HepG2 (cell line): ENCODE results near the gene NFKB1. TPM values are rescaled to one million over a fixed set of nuclear protein-coding genes. Genes with fewer than 3 reads are reported as not detected.
"Not testable (repeated sequence)": the region's sequence is repeated elsewhere in the genome, so short reads cannot be mapped to it uniquely, and the experiment has no call there.

Source experiments
- ATAC-seq: fragments of 200-7000 bp; cut with Tn5 transposase; 3 replicates; pipeline ENCODE4 v1.9.1; 2020; ENCODE audit warnings: mild to moderate bottlenecking, moderate library complexity
- BruUV-seq: library from RNA; stranded (reverse); fragments of 400-500 nt; replicated peaks from 2 replicates; lab custom pipeline; 2021; lab: Mats Ljungman, UMichigan
- CTCF ChIA-PET: fragments of 300-600 bp; formaldehyde crosslinking; extraction: SDS; loops from one replicate; lab custom pipeline; 2021; ENCODE audit warnings: low total read pairs, inconsistent platforms, low intra/inter-chr PET ratio; lab: Yijun Ruan, JAX
- POLR2A ChIA-PET: fragments of 350-600 bp; sonication (Branson Sonifier 250); formaldehyde crosslinking; loops from one replicate; lab custom pipeline; 2020; ENCODE audit warnings: antibody characterized with exemption, inconsistent platforms; lab: Yijun Ruan, JAX
- DNase-seq: peaks from one replicate; pipeline ENCODE4 v3.0.0-alpha.2; 2015; ENCODE audit warnings: low spot score
- FAIRE-seq: peaks from 3 replicates; lab custom pipeline; 2011; peaks lifted over from hg19 to GRCh38; lab: Jason Lieb, UNC
- H2AFZ ChIP-seq: one replicate; pipeline ENCODE4 v1.6.1; 2011; ENCODE audit warnings: low read length, inconsistent platforms
- H3K27ac ChIP-seq: fragments of 300-600 bp; 3 replicates; pipeline ENCODE4 v1.8.0; 2011; ENCODE audit warnings: mixed run types, mild to moderate bottlenecking, mixed read lengths, low read length, inconsistent platforms; ENCODE audit not compliant: insufficient read depth; ENCODE audit errors: extremely low read length
- H3K27me3 ChIP-seq, 2 experiments: fragments of 200-600 bp in 1 of 2; 2 replicates in 1 of 2; 3 replicates in 1 of 2; pipeline versions ENCODE4 v1.6.0 to v1.8.0; 2011; ENCODE audit warnings: low read length in 2 of 2, mild to moderate bottlenecking in 2 of 2, moderate library complexity in 2 of 2, inconsistent platforms in 1 of 2; ENCODE audit not compliant: insufficient read depth in 2 of 2, control insufficient read depth in 1 of 2
- H3K36me3 ChIP-seq, 2 experiments: fragments of 200-600 bp in 1 of 2; replicated peaks in 1 of 2; 2 replicates in 1 of 2; 3 replicates in 1 of 2; pipeline versions ENCODE4 v1.5.1 to v1.8.0; 2011; ENCODE audit warnings: low read length in 2 of 2, inconsistent platforms in 1 of 2; ENCODE audit not compliant: insufficient read depth in 2 of 2, control insufficient read depth in 1 of 2
- H3K4me1 ChIP-seq: 2 replicates; pipeline ENCODE4 v1.5.1; 2012; ENCODE audit warnings: low read length, inconsistent platforms; ENCODE audit not compliant: insufficient read depth
- H3K4me2 ChIP-seq: 2 replicates; pipeline ENCODE4 v1.6.0; 2011; ENCODE audit warnings: low read depth, low read length, inconsistent platforms
- H3K4me3 ChIP-seq, 3 experiments: fragments of 200-600 bp in 1 of 3; sonication (generic), shearing (Covaris generic) in 1 of 3; replicated peaks in 1 of 3; 2 replicates each; pipeline ENCODE4 v1.5.1; 2011 to 2016; ENCODE audit warnings: low read length in 3 of 3, inconsistent platforms in 2 of 3, low read depth in 2 of 3, mild to moderate bottlenecking in 2 of 3, control low read depth in 1 of 3, mixed read lengths in 1 of 3; ENCODE audit not compliant: insufficient read depth in 1 of 3
- H3K79me2 ChIP-seq: one replicate; pipeline ENCODE4 v1.6.1; 2011; ENCODE audit warnings: low read length, inconsistent platforms; ENCODE audit not compliant: insufficient read depth
- H3K9ac ChIP-seq: 2 replicates; pipeline ENCODE4 v1.6.0; 2011; ENCODE audit warnings: mild to moderate bottlenecking, low read depth, low read length, inconsistent platforms; ENCODE audit not compliant: insufficient read depth
- H3K9me3 ChIP-seq: 2 replicates; pipeline ENCODE4 v1.5.1; 2012; ENCODE audit warnings: mild to moderate bottlenecking, low read length
- H4K20me1 ChIP-seq: 2 replicates; pipeline ENCODE4 v1.6.0; 2011; ENCODE audit warnings: inconsistent platforms, mild to moderate bottlenecking, low read length, moderate library complexity; ENCODE audit not compliant: insufficient read depth
- PHF8 ChIP-seq: sonication (generic); formaldehyde crosslinking; IDR thresholded peaks from 2 replicates; pipeline ENCODE4 v1.5.0; 2020; ENCODE audit warnings: missing genetic modification reagents
- WGBS: methylation state at CpG from one replicate; pipeline ENCODE4 v1.1.6; 2017; ENCODE audit warnings: low lambda C conversion rate; 5-methylcytosine and 5-hydroxymethylcytosine counted together
- in situ Hi-C: cut with HindIII; loops from 2 replicates; pipeline ENCODE4 v1.10.0; 2017; ENCODE audit warnings: low pct_unique_long_range_greater_than_20kb; ENCODE audit not compliant: extremely low pct_ligation_motif_present
- intact Hi-C: fragments of 100-400 bp; cut with micrococcal nuclease; formaldehyde crosslinking; loops from one replicate; pipeline ENCODE4 v1.10.0; 2022; ENCODE audit not compliant: unreplicated experiment
- polyA plus RNA-seq, 8 experiments: library from polyadenylated mRNA; depleted of rRNA in 3 of 8; stranded (reverse) in 7 of 8; unstranded in 1 of 8; fragments of >200 nt; fragmentation: Illumina TruSeq in 4 of 8; extraction: Trizol in 4 of 8; gene quantifications; 2 replicates each; pipeline versions ENCODE4 v1.2.1 to v1.2.3, GENCODE V29; 2011 to 2016; ENCODE audit warnings: low read depth in 4 of 8, missing spikeins in 1 of 8, mixed read lengths in 1 of 8; ENCODE audit not compliant: insufficient read depth in 1 of 8
- total RNA-seq, 5 experiments: library from RNA; depleted of rRNA; stranded (reverse); fragments of >200 nt; fragmentation: Illumina TruSeq; extraction: Trizol; gene quantifications; 2 replicates each; pipeline ENCODE4 v1.2.3, GENCODE V29; 2016; ENCODE audit warnings: low read depth in 1 of 5
- TF ChIP-seq, protein P1 (sequence below): sonication (generic); formaldehyde crosslinking; IDR thresholded peaks from 2 replicates; pipeline ENCODE4 v1.9.0; 2022; ENCODE audit warnings: missing genetic modification reagents, mild to moderate bottlenecking, borderline replicate concordance

Gene NFKB1
- total and polyA plus RNA-seq, 2 of the 13 experiments (the other 11 are each of a cell fraction or from before 2014, with no cell fraction given), result 15.4 to 31.6 TPM

DNA sequence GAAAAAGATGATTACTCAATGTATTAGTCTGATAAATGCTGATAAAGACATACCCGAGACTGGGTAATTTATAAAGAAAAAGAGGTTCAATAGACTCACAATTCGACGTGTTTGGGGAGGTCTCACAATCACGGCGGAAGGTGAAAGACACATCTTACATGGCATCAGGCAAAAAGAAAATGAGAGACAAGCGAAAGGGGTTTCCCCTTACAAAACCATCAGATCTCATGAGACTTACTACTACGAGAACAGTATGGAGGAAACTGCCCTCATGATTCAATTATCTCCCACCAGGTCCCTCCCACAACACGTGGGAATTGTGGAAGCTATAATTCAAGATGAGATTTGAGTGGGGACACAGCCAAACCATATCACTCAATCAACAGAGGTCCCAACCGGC is 117.9 kb downstream of the NFKB1 start:
- ChIA-PET POLR2A (interaction anchor here (3.3 kb wide), 1 partner anchor 209 kb away, joined by 23 read pairs; the partner anchor contains the start of gene UBE2D3), CTCF (interaction anchor here (1.0 kb wide), 1 partner anchor 391 kb away, joined by 4 read pairs; no protein-coding TSS in a partner anchor)
- DNase-seq, FAIRE-seq, BruUV-seq, H3K4me3 ChIP-seq, H3K9ac ChIP-seq, intact Hi-C loops, H3K79me2 ChIP-seq, H3K4me2 ChIP-seq, H3K27ac ChIP-seq, ATAC-seq, H3K9me3 ChIP-seq, H2AFZ ChIP-seq, H4K20me1 ChIP-seq, H3K27me3 ChIP-seq: not testable (repeated sequence)
- peaks cover 4 to 19% of the 10 kb centered on the region in 2 experiments for H3K36me3 ChIP-seq
- in situ Hi-C loops, result loop anchor here (10.0 kb wide), 1 partner anchor 174 kb away; no protein-coding TSS in a partner anchor
- peaks cover 47% of the 10 kb centered on the region for H3K4me1 ChIP-seq
- WGBS, result 83% methylated on average over 9 of the region's 9 CpGs

DNA sequence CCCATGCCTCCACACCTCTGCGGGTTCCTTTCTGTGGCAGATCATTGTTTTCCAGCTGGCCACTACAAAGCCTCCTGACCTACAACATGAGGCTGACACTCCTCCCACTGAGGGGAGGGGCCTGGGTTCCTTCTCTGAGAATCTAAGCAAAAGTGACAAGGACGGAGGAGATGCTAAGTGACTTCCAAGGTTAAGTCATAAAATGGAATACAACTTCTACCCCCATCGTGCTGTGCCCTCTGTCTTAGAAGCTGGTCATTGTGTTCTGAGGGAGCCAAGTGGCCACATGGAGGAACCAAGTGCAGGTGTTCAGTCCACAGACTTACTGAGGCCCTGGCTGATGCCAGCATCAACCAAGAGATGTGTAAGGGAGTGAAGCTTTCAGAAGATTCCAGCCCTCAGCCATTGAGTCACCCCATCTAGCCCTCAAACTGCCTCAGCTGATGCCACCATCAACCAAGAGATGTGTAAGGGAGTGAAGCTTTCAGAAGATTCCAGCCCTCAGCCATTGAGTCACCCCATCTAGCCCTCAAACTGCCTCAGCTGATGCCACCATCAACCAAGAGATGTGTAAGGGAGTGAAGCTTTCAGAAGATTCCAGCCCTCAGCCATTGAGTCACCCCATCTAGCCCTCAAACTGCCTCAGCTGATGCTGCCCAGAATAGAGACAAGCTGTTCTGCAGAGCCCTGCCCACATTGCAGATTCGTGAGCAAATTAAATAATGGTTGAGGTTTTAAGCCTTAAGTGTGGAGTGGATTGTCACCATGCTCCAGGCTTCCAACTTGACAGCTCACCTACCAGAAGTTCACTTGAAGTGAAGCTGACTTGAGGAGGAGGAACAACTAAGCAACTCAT is 118.8 kb downstream of the NFKB1 start:
- Histone ChIP-seq H3K9ac (peak overlapping the region; percentile 63), H3K27ac (peak overlapping the region; percentile 88), H3K4me2 (peak overlapping the region; percentile 82), H3K4me3 (peak overlapping the region; percentile 42 to 60 (median 49); a peak in 4 of 6 replicates), H3K4me1 (peaks cover 53% of the 10 kb centered on the region)
- H3K79me2 ChIP-seq, H3K9me3 ChIP-seq, DNase-seq, BruUV-seq, H3K36me3 ChIP-seq, H3K27me3 ChIP-seq, FAIRE-seq, H4K20me1 ChIP-seq, H2AFZ ChIP-seq: not testable (repeated sequence)
- ATAC-seq, result peak; percentile 15
- ChIA-PET CTCF (interaction anchor here (1.0 to 2.0 kb wide), 3 partner anchors 389 to 471 kb away, joined by 4 to 16 read pairs (median 4); no protein-coding TSS in a partner anchor), POLR2A (interaction anchor here (0.9 to 3.3 kb wide), 11 partner anchors 10 to 480 kb away, joined by 3 to 23 read pairs (median 4); partner anchors contain the start of genes BDH2, CISD2, MANBA and UBE2D3)
- WGBS, result 53% methylated on average over 4 of the region's 4 CpGs
- in situ Hi-C loops, result loop anchor here (5.0 to 10.0 kb wide), 3 partner anchors 175 to 477 kb away; partner anchors contain the start of gene BDH2
- intact Hi-C loops, result loop anchor here (1.0 to 10.0 kb wide), 7 partner anchors 95 to 479 kb away; partner anchors contain the start of genes BDH2 and NFKB1
- peak; percentile 4; the same call in 1 of the 2 replicates for TF ChIP-seq PHF8
- TF ChIP-seq, protein P1, sequence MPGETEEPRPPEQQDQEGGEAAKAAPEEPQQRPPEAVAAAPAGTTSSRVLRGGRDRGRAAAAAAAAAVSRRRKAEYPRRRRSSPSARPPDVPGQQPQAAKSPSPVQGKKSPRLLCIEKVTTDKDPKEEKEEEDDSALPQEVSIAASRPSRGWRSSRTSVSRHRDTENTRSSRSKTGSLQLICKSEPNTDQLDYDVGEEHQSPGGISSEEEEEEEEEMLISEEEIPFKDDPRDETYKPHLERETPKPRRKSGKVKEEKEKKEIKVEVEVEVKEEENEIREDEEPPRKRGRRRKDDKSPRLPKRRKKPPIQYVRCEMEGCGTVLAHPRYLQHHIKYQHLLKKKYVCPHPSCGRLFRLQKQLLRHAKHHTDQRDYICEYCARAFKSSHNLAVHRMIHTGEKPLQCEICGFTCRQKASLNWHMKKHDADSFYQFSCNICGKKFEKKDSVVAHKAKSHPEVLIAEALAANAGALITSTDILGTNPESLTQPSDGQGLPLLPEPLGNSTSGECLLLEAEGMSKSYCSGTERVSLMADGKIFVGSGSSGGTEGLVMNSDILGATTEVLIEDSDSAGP (CRISPR knock-in tag), result 0 out of 2 replicates have a peak, but pooled peaks have one; percentile 23
- TF ChIP-seq, all 625 proteins: peak for 2; not testable (repeated sequence) for 623
